AG09319 (cell line): ENCODE data around the gene ZNF813.

Experiments
- DNase-seq: peaks from one replicate; pipeline ENCODE4 v3.0.0-alpha.2; 2010; ENCODE audit warnings: low read depth; ENCODE audit errors: extremely low read depth
- TF ChIP-seq, protein P1 (sequence below): IDR thresholded peaks from 2 replicates; pipeline ENCODE4 v1.5.1; 2011; ENCODE audit warnings: low read depth, mild to moderate bottlenecking, inconsistent platforms, low read length, moderate library complexity

Gene ZNF813

GRCh38 chr19:53518121-53518520, 50.6 kb downstream of the ZNF813 start:
- TF ChIP-seq, protein P1, sequence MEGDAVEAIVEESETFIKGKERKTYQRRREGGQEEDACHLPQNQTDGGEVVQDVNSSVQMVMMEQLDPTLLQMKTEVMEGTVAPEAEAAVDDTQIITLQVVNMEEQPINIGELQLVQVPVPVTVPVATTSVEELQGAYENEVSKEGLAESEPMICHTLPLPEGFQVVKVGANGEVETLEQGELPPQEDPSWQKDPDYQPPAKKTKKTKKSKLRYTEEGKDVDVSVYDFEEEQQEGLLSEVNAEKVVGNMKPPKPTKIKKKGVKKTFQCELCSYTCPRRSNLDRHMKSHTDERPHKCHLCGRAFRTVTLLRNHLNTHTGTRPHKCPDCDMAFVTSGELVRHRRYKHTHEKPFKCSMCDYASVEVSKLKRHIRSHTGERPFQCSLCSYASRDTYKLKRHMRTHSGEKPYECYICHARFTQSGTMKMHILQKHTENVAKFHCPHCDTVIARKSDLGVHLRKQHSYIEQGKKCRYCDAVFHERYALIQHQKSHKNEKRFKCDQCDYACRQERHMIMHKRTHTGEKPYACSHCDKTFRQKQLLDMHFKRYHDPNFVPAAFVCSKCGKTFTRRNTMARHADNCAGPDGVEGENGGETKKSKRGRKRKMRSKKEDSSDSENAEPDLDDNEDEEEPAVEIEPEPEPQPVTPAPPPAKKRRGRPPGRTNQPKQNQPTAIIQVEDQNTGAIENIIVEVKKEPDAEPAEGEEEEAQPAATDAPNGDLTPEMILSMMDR, result no peak
- DNase-seq, result no peak

- DNase-seq, result no peak
- TF ChIP-seq, protein P1, result no peak
Measured at GRCh38 chr19:53518716-53519115, 51.2 kb downstream of the ZNF813 start.

- DNase-seq, result no peak
- TF ChIP-seq, protein P1, result no peak
Measured at GRCh38 chr19:53519446-53519845, 51.9 kb downstream of the ZNF813 start.

DNA sequence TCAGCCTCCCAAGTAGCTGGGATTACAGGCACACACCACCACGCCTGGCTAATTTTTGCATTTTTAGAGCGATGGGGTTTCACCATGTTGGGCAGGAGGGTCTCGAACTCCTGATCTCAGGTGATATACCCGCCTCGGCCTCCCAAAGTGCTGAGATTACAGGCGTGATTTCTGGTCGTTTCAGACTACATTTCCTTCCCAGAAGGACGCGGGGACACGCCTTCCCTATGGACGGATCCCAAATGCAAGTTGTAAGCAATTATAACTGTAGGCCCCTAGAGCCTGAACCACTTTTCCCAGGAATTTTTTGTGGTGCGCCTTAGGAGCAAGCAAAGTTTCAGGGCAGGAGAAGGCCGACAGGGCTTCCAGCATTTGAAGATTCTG, 52.6 kb downstream of the ZNF813 start:
- TF ChIP-seq, protein P1, result no peak
- DNase-seq, result no peak

DNA sequence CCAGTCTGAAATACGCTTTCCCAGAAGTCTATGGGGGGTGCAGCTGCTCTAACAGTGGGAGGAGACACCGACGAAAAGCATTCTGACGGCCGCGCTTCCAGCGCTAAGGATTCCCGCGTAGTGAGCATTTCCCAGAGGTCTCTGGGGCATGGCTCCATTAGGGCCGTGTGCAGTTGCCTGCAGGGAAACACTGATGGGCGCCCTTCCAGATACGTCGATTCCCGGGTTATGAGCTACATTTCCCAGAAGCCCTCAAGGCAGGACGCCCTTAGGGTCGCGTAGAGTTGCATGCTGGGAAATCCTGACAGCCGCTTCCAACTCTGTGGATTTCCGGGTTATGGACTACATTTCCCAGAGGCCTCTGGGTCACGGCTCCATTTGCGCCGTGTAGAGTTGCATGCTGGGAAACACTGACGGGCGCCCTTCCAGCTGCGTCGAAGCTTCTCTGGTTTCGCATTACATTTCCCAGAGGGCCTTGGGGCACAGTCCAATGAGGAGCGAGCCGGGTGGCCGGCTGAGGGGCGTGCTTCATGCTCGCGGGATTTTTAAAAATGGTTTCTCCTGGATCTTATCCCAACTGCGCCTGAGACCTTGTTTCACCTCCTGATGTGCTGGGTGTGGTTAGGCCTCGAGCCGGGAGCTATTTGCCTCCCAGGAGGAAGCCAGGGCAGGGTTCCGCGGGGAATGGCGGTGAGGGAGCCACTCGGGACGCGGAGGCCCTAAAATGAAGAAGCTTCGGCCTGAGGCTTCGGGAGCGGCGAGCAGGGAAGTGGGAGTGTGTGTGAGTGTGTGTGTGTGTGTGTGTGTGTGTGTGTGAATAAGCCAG, 53.2 kb downstream of the ZNF813 start:
- TF ChIP-seq, protein P1, result no peak
- DNase-seq, result peak; percentile 96

DNA sequence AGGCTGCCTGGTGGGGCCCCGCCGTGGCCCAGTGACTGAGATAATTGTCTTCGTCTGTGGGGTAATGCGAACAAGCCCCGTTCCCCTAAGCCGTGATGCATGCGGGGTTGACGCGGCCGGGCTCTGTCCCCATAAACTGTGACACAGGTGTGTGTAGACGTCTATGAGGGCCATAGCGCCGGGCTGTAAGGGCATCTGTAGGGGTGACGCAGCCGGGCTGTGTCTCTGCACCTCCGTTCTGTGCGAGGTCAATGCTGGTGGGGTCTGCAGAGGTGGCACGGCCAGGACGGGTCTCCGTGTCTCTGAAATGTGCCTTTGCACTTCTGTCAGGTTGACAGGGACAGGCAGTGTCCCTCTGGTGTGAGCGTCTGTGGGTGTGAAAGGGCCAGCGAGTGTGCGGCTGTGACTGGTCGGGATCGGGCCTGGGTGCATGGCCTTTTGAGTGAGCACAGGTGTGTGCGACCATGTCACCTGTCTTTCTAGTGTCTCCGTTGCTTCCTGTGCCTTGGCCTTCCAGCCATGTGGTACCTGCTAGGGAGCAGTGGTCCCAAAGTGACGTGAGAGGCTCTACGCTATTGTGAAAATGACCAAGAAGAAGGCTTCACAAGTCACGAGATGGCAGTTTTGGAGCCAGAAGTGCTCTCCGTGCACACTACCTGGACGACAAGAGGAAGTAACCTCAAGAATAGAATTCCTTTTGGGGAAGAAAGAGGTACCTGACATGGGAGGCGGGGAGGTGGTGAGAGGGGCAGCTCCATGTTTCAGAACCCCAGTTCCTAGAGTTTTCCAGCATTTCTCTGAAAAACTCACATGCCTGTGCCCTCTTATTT, 54.1 kb downstream of the ZNF813 start:
- TF ChIP-seq, protein P1, result no peak
- DNase-seq, result no peak

- DNase-seq, result no peak
- TF ChIP-seq, protein P1, result no peak
Measured at GRCh38 chr19:53525922-53526321, 58.4 kb downstream of the ZNF813 start.
